PC-9 (cell line): ENCODE results near the gene MPDU1. TPM values are rescaled to one million over a fixed set of nuclear protein-coding genes. Genes with fewer than 3 reads are reported as not detected.
"Not testable (repeated sequence)": the region's sequence is repeated elsewhere in the genome, so short reads cannot be mapped to it uniquely, and the experiment has no call there.

ENCODE experiments used
- BruUV-seq: library from RNA; stranded (reverse); fragments of 400-500 nt; replicated peaks from 2 replicates; lab custom pipeline; 2021; lab: Mats Ljungman, UMichigan
- CTCF ChIA-PET: fragments of 300-600 bp; sonication (Branson Sonifier 250); formaldehyde crosslinking; loops from one replicate; lab custom pipeline; 2022; ENCODE audit warnings: antibody characterized with exemption; lab: Charles Lee
- POLR2A ChIA-PET: fragments of 300-600 bp; sonication (Branson Sonifier 250); formaldehyde crosslinking; loops from one replicate; lab custom pipeline; 2022; ENCODE audit warnings: antibody characterized with exemption; ENCODE audit not compliant: unreplicated experiment; lab: Charles Lee
- DNase-seq, 2 experiments: peaks; one replicate each; pipeline versions ENCODE4 v3.0.0 to v3.0.0-alpha.2; 2015 to 2022; ENCODE audit warnings: mixed read lengths in 1 of 2
- H2AFZ ChIP-seq: fragments of 200-600 bp; sonication (generic); 2 replicates; pipeline ENCODE4 v1.8.1; 2017; ENCODE audit warnings: antibody characterized with exemption
- H3F3A ChIP-seq: fragments of 200-600 bp; sonication (generic); 2 replicates; pipeline ENCODE4 v1.8.1; 2017; ENCODE audit warnings: antibody characterized with exemption, mild to moderate bottlenecking, low read depth; ENCODE audit not compliant: insufficient read depth
- H3K27ac ChIP-seq: fragments of 200-600 bp; sonication (generic); 2 replicates; pipeline ENCODE4 v1.6.1; 2016; ENCODE audit warnings: mixed run types
- H3K27me3 ChIP-seq: fragments of 200-600 bp; sonication (generic); 2 replicates; pipeline ENCODE4 v1.6.1; 2016; ENCODE audit warnings: low read depth, mixed run types; ENCODE audit not compliant: insufficient read depth
- H3K36me3 ChIP-seq: fragments of 200-600 bp; sonication (generic); 2 replicates; pipeline ENCODE4 v1.6.1; 2016; ENCODE audit warnings: low read depth, mixed run types
- H3K4me1 ChIP-seq: fragments of 200-600 bp; sonication (generic); replicated peaks from 2 replicates; pipeline ENCODE4 v1.6.1; 2016; ENCODE audit warnings: mixed run types; ENCODE audit not compliant: insufficient read depth
- H3K4me2 ChIP-seq: fragments of 200-600 bp; sonication (generic); 2 replicates; pipeline ENCODE4 v1.6.1; 2017; ENCODE audit warnings: mixed run types
- H3K4me3 ChIP-seq: fragments of 200-600 bp; sonication (generic); 2 replicates; pipeline ENCODE4 v1.6.1; 2016; ENCODE audit warnings: mixed run types
- H3K79me2 ChIP-seq: fragments of 200-600 bp; sonication (generic); 2 replicates; pipeline ENCODE4 v1.6.1; 2017; ENCODE audit warnings: low read depth, mixed run types
- H3K9me2 ChIP-seq: fragments of 200-600 bp; sonication (generic); 2 replicates; pipeline ENCODE4 v1.8.1; 2017; ENCODE audit warnings: mild to moderate bottlenecking; ENCODE audit not compliant: insufficient read depth
- H3K9me3 ChIP-seq: fragments of 200-600 bp; sonication (generic); 2 replicates; pipeline ENCODE4 v1.8.1; 2016; ENCODE audit warnings: low read depth; ENCODE audit not compliant: insufficient read depth
- H4K20me1 ChIP-seq: fragments of 200-600 bp; sonication (generic); 2 replicates; pipeline ENCODE4 v1.8.1; 2017; ENCODE audit not compliant: insufficient read depth
- EZH2 ChIP-seq: fragments of 200-600 bp; sonication (generic); IDR thresholded peaks from 2 replicates; pipeline ENCODE4 v1.8.0; 2017; ENCODE audit warnings: antibody characterized with exemption, low read depth
- intact Hi-C: fragments of 100-400 bp; cut with micrococcal nuclease; formaldehyde crosslinking; loops from one replicate; pipeline ENCODE4 v1.10.0; 2022; ENCODE audit not compliant: unreplicated experiment
- total RNA-seq: library from RNA; stranded (reverse); gene quantifications from 2 replicates; pipeline ENCODE4 v1.2.3, GENCODE V29; 2021
- TF ChIP-seq, protein P1 (sequence below): fragments of 200-600 bp; sonication (generic); conservative IDR thresholded peaks from 2 replicates; pipeline ENCODE4 v1.6.1; 2017; ENCODE audit warnings: mixed run types, antibody characterized with exemption, mild to moderate bottlenecking, moderate library complexity

MPDU1 gene
- total RNA-seq, 1 experiment from 2014 or later: 44.2 TPM

- Histone ChIP-seq H3K9me2 (no peaks in the 10 kb centered on the region), H3K4me2 (no peak overlapping the region), H3K27ac (0 out of 2 replicates have a peak overlapping the region, but pooled peaks have one; percentile 97), H4K20me1 (no peaks in the 10 kb centered on the region; the same call in 1 of the 2 replicates), H3K36me3 (0 out of 2 replicates have a peak, but pooled peaks cover 8% of the 10 kb centered on the region), H3K4me3 (no peak overlapping the region), H3K9me3 (no peaks in the 10 kb centered on the region), H3K79me2 (peaks cover 20% of the 10 kb centered on the region), H2AFZ (no peak overlapping the region), H3K4me1 (peaks cover 27% of the 10 kb centered on the region), H3F3A (peaks cover 47% of the 10 kb centered on the region), H3K27me3 (no peaks in the 10 kb centered on the region)
- intact Hi-C loops: no loop called here
- BruUV-seq: no TSS peak
- POLR2A ChIA-PET: no interaction called here
- DNase-seq: no peak
- CTCF ChIA-PET: no interaction called here
- TF ChIP-seq EZH2: no peak
- TF ChIP-seq, protein P1, sequence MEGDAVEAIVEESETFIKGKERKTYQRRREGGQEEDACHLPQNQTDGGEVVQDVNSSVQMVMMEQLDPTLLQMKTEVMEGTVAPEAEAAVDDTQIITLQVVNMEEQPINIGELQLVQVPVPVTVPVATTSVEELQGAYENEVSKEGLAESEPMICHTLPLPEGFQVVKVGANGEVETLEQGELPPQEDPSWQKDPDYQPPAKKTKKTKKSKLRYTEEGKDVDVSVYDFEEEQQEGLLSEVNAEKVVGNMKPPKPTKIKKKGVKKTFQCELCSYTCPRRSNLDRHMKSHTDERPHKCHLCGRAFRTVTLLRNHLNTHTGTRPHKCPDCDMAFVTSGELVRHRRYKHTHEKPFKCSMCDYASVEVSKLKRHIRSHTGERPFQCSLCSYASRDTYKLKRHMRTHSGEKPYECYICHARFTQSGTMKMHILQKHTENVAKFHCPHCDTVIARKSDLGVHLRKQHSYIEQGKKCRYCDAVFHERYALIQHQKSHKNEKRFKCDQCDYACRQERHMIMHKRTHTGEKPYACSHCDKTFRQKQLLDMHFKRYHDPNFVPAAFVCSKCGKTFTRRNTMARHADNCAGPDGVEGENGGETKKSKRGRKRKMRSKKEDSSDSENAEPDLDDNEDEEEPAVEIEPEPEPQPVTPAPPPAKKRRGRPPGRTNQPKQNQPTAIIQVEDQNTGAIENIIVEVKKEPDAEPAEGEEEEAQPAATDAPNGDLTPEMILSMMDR: no peak
These were observed 8.9 kb downstream of the MPDU1 start for GRCh38 chr17:7592422-7593021.

DNA sequence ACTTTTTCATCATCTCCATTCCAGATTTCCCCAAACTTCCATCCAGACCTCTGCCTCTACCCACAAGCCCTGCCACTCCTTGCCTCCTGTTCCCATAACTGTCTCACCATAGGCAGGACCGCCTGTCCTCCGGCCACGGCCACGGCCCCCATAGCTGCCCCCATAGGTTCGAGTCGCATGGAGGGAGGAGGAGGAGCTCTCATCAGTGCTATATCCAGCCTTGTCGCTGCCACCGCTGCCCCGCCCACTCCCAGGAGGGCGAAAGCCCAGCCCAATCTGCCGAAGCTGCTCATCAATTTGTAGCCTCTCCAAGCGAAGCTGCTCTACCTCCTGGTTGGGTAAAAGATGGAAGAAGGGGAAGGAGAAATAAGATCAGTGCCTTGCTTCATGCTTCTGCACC is 9.6 kb downstream of the MPDU1 start:
- TF ChIP-seq EZH2: no peak
- TF ChIP-seq, protein P1: no peak
- BruUV-seq: no TSS peak
- no peaks in the 10 kb centered on the region for H3K27me3 ChIP-seq
- H3K27ac ChIP-seq: no peak overlapping the region
- no peaks in the 10 kb centered on the region for H3K9me3 ChIP-seq
- no peak overlapping the region for H2AFZ ChIP-seq
- peaks cover 13% of the 10 kb centered on the region for H3K79me2 ChIP-seq
- H3F3A ChIP-seq: peaks cover 39% of the 10 kb centered on the region
- no peaks in the 10 kb centered on the region for H3K9me2 ChIP-seq
- no peak overlapping the region for H3K4me3 ChIP-seq
- H3K4me1 ChIP-seq: peaks cover 21% of the 10 kb centered on the region
- DNase-seq: no peak
- H3K36me3 ChIP-seq: 0 out of 2 replicates have a peak, but pooled peaks cover 8% of the 10 kb centered on the region
- no peak overlapping the region for H3K4me2 ChIP-seq
- no peaks in the 10 kb centered on the region for H4K20me1 ChIP-seq
- ChIA-PET CTCF (no interaction called here), POLR2A (no interaction called here)
- intact Hi-C loops: no loop called here

DNA sequence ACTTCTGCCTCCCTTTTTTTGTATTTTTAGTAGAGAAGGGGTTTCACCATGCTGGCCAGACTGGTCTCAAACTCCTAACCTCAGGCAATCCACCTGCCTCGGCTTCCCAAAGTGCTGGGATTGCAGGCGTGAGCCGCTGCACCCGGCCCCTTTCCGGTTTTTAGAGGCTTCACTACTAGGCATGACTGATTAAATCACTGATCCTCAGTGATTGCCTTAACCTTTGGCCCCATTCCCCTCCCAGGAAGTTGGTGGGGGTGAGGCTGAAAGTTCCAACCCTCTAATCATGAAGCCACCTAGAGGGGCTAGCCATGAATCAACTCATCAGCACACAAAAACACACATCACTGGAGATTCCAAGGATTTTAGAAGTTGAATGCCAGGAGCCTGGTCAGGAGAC is 13.9 kb downstream of the MPDU1 start:
- POLR2A ChIA-PET: interaction anchor here (0.6 kb wide), 1 partner anchor 90 kb away, joined by 20 read pairs; the partner anchor contains the start of gene TP53

GRCh38 chr17:7606280-7606679 is 22.6 kb downstream of the MPDU1 start:
- no peak for TF ChIP-seq EZH2
- TF ChIP-seq, protein P1: no peak
- H3K4me1 ChIP-seq: no peaks in the 10 kb centered on the region
- DNase-seq: no peak
- no peaks in the 10 kb centered on the region for H4K20me1 ChIP-seq
- H3K36me3 ChIP-seq: no peaks in the 10 kb centered on the region
- H2AFZ ChIP-seq: no peak overlapping the region
- CTCF ChIA-PET: no interaction called here
- H3K4me3 ChIP-seq: no peak overlapping the region
- intact Hi-C loops: no loop called here
- no peaks in the 10 kb centered on the region for H3K9me2 ChIP-seq
- H3K79me2 ChIP-seq: peaks cover 22% of the 10 kb centered on the region
- POLR2A ChIA-PET: no interaction called here
- H3K27me3 ChIP-seq: no peaks in the 10 kb centered on the region
- H3K9me3 ChIP-seq: no peaks in the 10 kb centered on the region
- no peak overlapping the region for H3K4me2 ChIP-seq
- no peaks in the 10 kb centered on the region for H3F3A ChIP-seq
- H3K27ac ChIP-seq: no peak overlapping the region
- BruUV-seq: no TSS peak

More for the DNA sequence above, 13.9 kb downstream of the MPDU1 start:
- BruUV-seq: TSS peak; percentile 2
- CTCF ChIA-PET, H2AFZ ChIP-seq, H3K79me2 ChIP-seq, H3K4me3 ChIP-seq, H3F3A ChIP-seq, H3K9me2 ChIP-seq, H3K9me3 ChIP-seq, H4K20me1 ChIP-seq, intact Hi-C loops, H3K4me1 ChIP-seq, H3K27me3 ChIP-seq, H3K4me2 ChIP-seq, H3K36me3 ChIP-seq, DNase-seq, H3K27ac ChIP-seq: not testable (repeated sequence)
